Astrocyte (in vitro differentiated cells and primary cell): ENCODE measurements around the gene ARAP1. TPM values are rescaled to one million over a fixed set of nuclear protein-coding genes. Genes with fewer than 3 reads are reported as not detected.
A peak's percentile ranks its signal among the peaks of the same experiment; 100 is the strongest.

Experiments used
- DNase-seq: peaks from one replicate; pipeline ENCODE4 v3.0.0-alpha.2; 2010; ENCODE audit warnings: low read depth
- FAIRE-seq: peaks from 2 replicates; lab custom pipeline; 2011; peaks lifted over from hg19 to GRCh38; lab: Jason Lieb, UNC
- H2AFZ ChIP-seq: 2 replicates; pipeline ENCODE4 v1.6.0; 2012; ENCODE audit warnings: low read depth, low read length, inconsistent platforms
- H3K27ac ChIP-seq: 2 replicates; pipeline ENCODE4 v1.5.1; 2011; ENCODE audit warnings: low read depth, low read length, inconsistent platforms
- H3K27me3 ChIP-seq: 2 replicates; pipeline ENCODE4 v1.6.0; 2011; ENCODE audit warnings: low read length, inconsistent platforms; ENCODE audit not compliant: insufficient read depth
- H3K36me3 ChIP-seq: 2 replicates; pipeline ENCODE4 v1.5.1; 2011; ENCODE audit warnings: low read length, inconsistent platforms; ENCODE audit not compliant: insufficient read depth
- H3K4me1 ChIP-seq: 2 replicates; pipeline ENCODE4 v1.5.1; 2011; ENCODE audit warnings: low read length, inconsistent platforms; ENCODE audit not compliant: insufficient read depth
- H3K4me2 ChIP-seq: 2 replicates; pipeline ENCODE4 v1.6.0; 2012; ENCODE audit warnings: low read length, inconsistent platforms
- H3K4me3 ChIP-seq: 2 replicates; pipeline ENCODE4 v1.5.1; 2011; ENCODE audit warnings: low read depth, mild to moderate bottlenecking, low read length, inconsistent platforms; ENCODE audit not compliant: insufficient read depth
- H3K79me2 ChIP-seq: 2 replicates; pipeline ENCODE4 v1.6.0; 2012; ENCODE audit warnings: mild to moderate bottlenecking, low read length, inconsistent platforms; ENCODE audit not compliant: insufficient read depth
- H3K9ac ChIP-seq: 2 replicates; pipeline ENCODE4 v1.6.0; 2012; ENCODE audit warnings: mild to moderate bottlenecking, low read length, inconsistent platforms
- H3K9me3 ChIP-seq: 2 replicates; pipeline ENCODE4 v1.5.1; 2012; ENCODE audit warnings: low read depth, mild to moderate bottlenecking, low read length, inconsistent platforms; ENCODE audit not compliant: insufficient read depth
- H4K20me1 ChIP-seq: 2 replicates; pipeline ENCODE4 v1.6.0; 2012; ENCODE audit warnings: low read length, inconsistent platforms; ENCODE audit not compliant: insufficient read depth
- H3K27ac Mint-ChIP-seq: one replicate; pipeline ENCODE4 v1.8.0; 2021; ENCODE audit warnings: mild to moderate bottlenecking, mixed read lengths; ENCODE audit not compliant: unreplicated experiment
- H3K27me3 Mint-ChIP-seq: one replicate; pipeline ENCODE4 v1.8.0; 2021; ENCODE audit warnings: low read depth, mixed read lengths; ENCODE audit not compliant: unreplicated experiment
- H3K36me3 Mint-ChIP-seq: one replicate; pipeline ENCODE4 v1.8.0; 2021; ENCODE audit warnings: low read depth, mixed read lengths; ENCODE audit not compliant: unreplicated experiment
- H3K4me1 Mint-ChIP-seq: one replicate; pipeline ENCODE4 v1.8.0; 2021; ENCODE audit warnings: low read depth, mixed read lengths; ENCODE audit not compliant: unreplicated experiment
- H3K4me3 Mint-ChIP-seq: one replicate; pipeline ENCODE4 v1.8.0; 2021; ENCODE audit warnings: mild to moderate bottlenecking, moderate library complexity, mixed read lengths; ENCODE audit not compliant: unreplicated experiment
- H3K9me3 Mint-ChIP-seq: one replicate; pipeline ENCODE4 v1.8.0; 2021; ENCODE audit warnings: mild to moderate bottlenecking, mixed read lengths; ENCODE audit not compliant: unreplicated experiment
- EZH2 ChIP-seq: IDR thresholded peaks from 2 replicates; pipeline ENCODE4 v1.6.1; 2012; ENCODE audit warnings: mild to moderate bottlenecking, low read length, inconsistent platforms; ENCODE audit not compliant: insufficient read depth
- total RNA-seq: library from RNA; stranded (reverse); gene quantifications from 2 replicates; pipeline ENCODE4 v1.2.1, GENCODE V29; 2021
- TF ChIP-seq, protein P1 (sequence below): IDR thresholded peaks from 2 replicates; pipeline ENCODE4 v1.5.1; 2011; ENCODE audit warnings: low read depth, mild to moderate bottlenecking, inconsistent platforms, low read length, moderate library complexity; ENCODE audit not compliant: insufficient read depth

Gene ARAP1
- total RNA-seq, 1 donor from 2014 or later: 31.9 TPM

DNA sequence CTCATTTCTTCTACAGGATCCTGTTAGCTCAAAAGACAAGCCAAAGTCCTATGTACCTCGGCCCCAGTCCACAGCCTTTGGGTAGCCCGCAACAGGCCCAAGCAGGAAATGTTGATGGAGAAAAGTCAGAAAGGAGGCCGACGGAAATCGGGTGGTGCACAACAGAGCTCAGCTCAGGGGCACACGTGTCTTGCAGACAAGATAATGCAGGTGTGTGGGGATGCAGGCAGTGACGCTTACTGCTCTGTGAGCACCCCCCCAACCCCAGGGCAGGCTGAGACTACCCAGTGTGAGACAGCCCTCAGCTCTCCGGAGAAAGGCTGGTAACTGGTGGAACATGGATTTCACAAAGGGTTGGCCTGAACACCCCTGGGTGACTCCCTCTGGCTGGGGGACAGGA, 73.7 kb downstream of the ARAP1 start:
- Mint-ChIP-seq H3K4me3 (no peak overlapping the region), H3K36me3 (no peaks in the 10 kb centered on the region), H3K27ac (no peak overlapping the region), H3K9me3 (peaks cover 2% of the 10 kb centered on the region), H3K27me3 (peaks cover 71% of the 10 kb centered on the region), H3K4me1 (peaks cover 7% of the 10 kb centered on the region)
- Histone ChIP-seq H3K4me1 (no peaks in the 10 kb centered on the region), H3K4me3 (no peak overlapping the region), H3K27ac (no peak overlapping the region), H3K36me3 (no peaks in the 10 kb centered on the region), H4K20me1 (peaks cover 27% of the 10 kb centered on the region), H2AFZ (no peak overlapping the region), H3K9me3 (no peaks in the 10 kb centered on the region), H3K27me3 (peaks cover 38% of the 10 kb centered on the region), H3K9ac (no peak overlapping the region), H3K79me2 (no peaks in the 10 kb centered on the region), H3K4me2 (no peak overlapping the region)
- DNase-seq (no peak), FAIRE-seq (no peak)
- TF ChIP-seq EZH2: no peak
- TF ChIP-seq, protein P1, sequence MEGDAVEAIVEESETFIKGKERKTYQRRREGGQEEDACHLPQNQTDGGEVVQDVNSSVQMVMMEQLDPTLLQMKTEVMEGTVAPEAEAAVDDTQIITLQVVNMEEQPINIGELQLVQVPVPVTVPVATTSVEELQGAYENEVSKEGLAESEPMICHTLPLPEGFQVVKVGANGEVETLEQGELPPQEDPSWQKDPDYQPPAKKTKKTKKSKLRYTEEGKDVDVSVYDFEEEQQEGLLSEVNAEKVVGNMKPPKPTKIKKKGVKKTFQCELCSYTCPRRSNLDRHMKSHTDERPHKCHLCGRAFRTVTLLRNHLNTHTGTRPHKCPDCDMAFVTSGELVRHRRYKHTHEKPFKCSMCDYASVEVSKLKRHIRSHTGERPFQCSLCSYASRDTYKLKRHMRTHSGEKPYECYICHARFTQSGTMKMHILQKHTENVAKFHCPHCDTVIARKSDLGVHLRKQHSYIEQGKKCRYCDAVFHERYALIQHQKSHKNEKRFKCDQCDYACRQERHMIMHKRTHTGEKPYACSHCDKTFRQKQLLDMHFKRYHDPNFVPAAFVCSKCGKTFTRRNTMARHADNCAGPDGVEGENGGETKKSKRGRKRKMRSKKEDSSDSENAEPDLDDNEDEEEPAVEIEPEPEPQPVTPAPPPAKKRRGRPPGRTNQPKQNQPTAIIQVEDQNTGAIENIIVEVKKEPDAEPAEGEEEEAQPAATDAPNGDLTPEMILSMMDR: no peak

DNA sequence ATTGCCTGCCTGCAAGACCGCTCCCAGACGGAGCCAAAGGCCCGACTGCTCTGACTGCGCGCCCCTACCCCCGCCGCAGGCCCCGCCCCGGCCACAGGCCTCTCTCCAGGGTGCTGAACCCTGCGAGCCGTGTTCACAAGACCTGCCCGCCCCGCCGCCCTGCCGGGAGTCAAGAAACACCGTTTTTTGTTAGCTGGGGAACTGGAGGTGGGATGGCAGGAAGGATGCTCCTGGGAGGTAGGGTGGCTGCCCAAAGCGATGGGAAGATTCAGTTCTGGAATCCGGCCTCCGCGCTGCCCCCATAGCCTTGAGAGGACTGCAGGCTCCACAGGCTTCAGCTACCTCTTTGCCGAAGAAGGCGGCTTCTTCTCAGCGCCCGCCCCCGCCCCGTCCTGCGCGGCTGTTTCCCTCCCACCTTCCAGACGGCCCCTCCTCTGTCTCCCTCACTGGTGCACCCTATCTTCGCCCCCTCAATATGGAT, 75.3 kb downstream of the ARAP1 start:
- no peaks in the 10 kb centered on the region for H3K36me3 Mint-ChIP-seq
- Histone ChIP-seq H3K9me3 (no peaks in the 10 kb centered on the region), H3K4me3 (no peak overlapping the region), H3K4me2 (no peak overlapping the region), H3K79me2 (no peaks in the 10 kb centered on the region), H3K27me3 (peaks cover 45% of the 10 kb centered on the region), H3K27ac (no peak overlapping the region), H3K9ac (no peak overlapping the region), H4K20me1 (peaks cover 13% of the 10 kb centered on the region), H2AFZ (no peak overlapping the region), H3K4me1 (no peaks in the 10 kb centered on the region), H3K36me3 (no peaks in the 10 kb centered on the region)
- no peak overlapping the region for H3K4me3 Mint-ChIP-seq
- peaks cover 83% of the 10 kb centered on the region for H3K27me3 Mint-ChIP-seq
- TF ChIP-seq, protein P1: no peak
- TF ChIP-seq EZH2: peak; percentile 65
- peak overlapping the region; percentile 53 for H3K27ac Mint-ChIP-seq
- FAIRE-seq (no peak), DNase-seq (peak; percentile 10)
- peaks cover 2% of the 10 kb centered on the region for H3K9me3 Mint-ChIP-seq
- peaks cover 7% of the 10 kb centered on the region for H3K4me1 Mint-ChIP-seq

DNA sequence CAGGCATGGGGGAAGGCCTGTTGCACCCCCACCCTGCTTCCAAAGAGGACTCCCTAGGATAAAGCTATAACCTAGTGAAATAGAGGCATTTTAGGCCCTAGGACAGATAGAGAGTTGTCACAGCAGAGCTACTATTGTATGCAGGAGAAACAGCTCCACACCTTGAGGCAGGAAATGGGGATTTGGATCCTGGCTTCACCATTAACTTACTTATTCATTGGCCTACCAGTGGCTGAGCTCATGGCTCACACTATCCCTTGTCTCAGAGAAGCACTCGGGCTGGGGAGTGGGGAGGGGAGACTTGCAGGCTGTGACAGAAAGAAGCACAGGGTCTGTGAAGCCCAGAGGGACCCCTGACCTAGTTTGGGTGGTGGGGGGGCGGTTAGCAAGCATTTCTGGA, 77.0 kb downstream of the ARAP1 start:
- FAIRE-seq: no peak
- no peak overlapping the region for H3K4me3 Mint-ChIP-seq
- Histone ChIP-seq H2AFZ (no peak overlapping the region), H3K27ac (no peak overlapping the region), H3K36me3 (no peaks in the 10 kb centered on the region), H3K9me3 (no peaks in the 10 kb centered on the region), H3K79me2 (no peaks in the 10 kb centered on the region), H3K27me3 (peaks cover 50% of the 10 kb centered on the region), H3K4me2 (no peak overlapping the region), H3K9ac (no peak overlapping the region), H4K20me1 (peaks cover 3% of the 10 kb centered on the region), H3K4me1 (no peaks in the 10 kb centered on the region), H3K4me3 (no peak overlapping the region)
- peaks cover 4% of the 10 kb centered on the region for H3K4me1 Mint-ChIP-seq
- H3K9me3 Mint-ChIP-seq: peaks cover 2% of the 10 kb centered on the region
- H3K27me3 Mint-ChIP-seq: peaks cover 91% of the 10 kb centered on the region
- H3K27ac Mint-ChIP-seq: no peak overlapping the region
- no peak for TF ChIP-seq EZH2
- TF ChIP-seq, protein P1: no peak
- no peaks in the 10 kb centered on the region for H3K36me3 Mint-ChIP-seq
- DNase-seq: no peak
